Activated T-cell treated with anti-CD3 and anti-CD28 coated beads, Interleukin-2, amount 50 U/mL, for 72 hours (primary cell): ENCODE measurements around the gene NF1. TPM values are rescaled to one million over a fixed set of nuclear protein-coding genes. Genes with fewer than 3 reads are reported as not detected.

Experiments used
- ATAC-seq, 2 donors: fragments of 150-1000 bp; cut with Tn5 transposase; replicated peaks in 1 of 2; 2 replicates each; pipeline ENCODE4 v1.10.0; 2021; ENCODE audit warnings: moderate library complexity in 2 of 2, mild to moderate bottlenecking in 1 of 2
- DNase-seq, 2 donors: peaks; one replicate each; pipeline ENCODE4 v3.0.0; 2021 to 2022; ENCODE audit warnings: mixed read lengths in 1 of 2
- H3K27ac Mint-ChIP-seq: one replicate; pipeline ENCODE4 v1.8.0; 2022; ENCODE audit warnings: mild to moderate bottlenecking, moderate library complexity, mixed read lengths
- H3K27me3 Mint-ChIP-seq: one replicate; pipeline ENCODE4 v1.8.0; 2022; ENCODE audit warnings: low read depth, mixed read lengths
- H3K36me3 Mint-ChIP-seq, 2 donors: one replicate each; pipeline ENCODE4 v1.8.0; 2022; ENCODE audit warnings: mixed read lengths in 2 of 2, mild to moderate bottlenecking in 1 of 2; ENCODE audit not compliant: insufficient read depth in 2 of 2
- H3K4me1 Mint-ChIP-seq: one replicate; pipeline ENCODE4 v1.8.0; 2022; ENCODE audit warnings: low read depth, mixed read lengths
- H3K4me3 Mint-ChIP-seq, 2 donors: one replicate each; pipeline ENCODE4 v1.8.0; 2022; ENCODE audit warnings: mild to moderate bottlenecking in 2 of 2, mixed read lengths in 2 of 2, moderate library complexity in 2 of 2
- H3K9me3 Mint-ChIP-seq, 2 donors: one replicate each; pipeline ENCODE4 v1.8.0; 2022; ENCODE audit warnings: mixed read lengths in 2 of 2
- total RNA-seq, 2 donors: library from RNA; stranded (reverse); gene quantifications; one replicate each; pipeline ENCODE4 v1.2.3, GENCODE V29; 2022

NF1 gene
- total RNA-seq, 2 donors from 2014 or later, result 26.4 to 26.9 TPM

DNA sequence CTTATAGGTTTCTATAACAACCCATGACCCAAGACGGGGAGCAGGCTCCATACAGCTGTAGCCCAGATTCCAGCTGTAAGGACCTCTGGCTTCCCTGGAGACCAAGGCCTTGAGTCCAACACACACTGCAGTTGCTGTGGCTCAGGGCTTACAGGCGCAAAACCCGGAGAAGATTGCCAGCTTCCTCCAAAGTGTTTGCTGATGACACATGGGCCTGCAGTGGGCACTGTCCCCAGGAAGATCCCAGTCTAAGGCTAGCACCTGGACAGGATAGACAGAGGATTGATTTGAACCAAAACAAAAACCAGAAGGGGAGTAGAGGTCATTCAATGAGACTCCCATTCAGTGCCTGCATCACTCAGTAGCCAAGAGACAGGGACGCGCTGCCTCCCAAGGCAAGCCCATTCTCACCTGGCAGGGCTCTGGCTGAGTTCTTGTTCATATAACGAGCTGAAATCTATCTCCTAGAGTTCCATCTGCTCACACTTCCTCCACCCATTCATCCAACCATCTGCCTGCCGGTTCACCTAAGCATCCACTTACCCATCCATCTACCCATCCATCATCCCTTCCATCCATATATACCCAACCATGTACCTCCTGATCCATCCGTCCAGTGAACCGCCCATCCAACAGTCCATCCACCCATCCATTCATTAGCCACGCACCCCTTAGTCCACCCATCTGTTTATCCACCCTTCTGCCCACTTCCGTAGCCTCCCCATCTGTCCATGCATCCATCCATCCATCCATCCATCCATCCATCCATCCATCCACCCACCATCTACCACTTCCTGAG is 306.9 kb downstream of the NF1 start:
- DNase-seq, result no peak
- no peaks in the 10 kb centered on the region for H3K4me1 Mint-ChIP-seq
- no peak for ATAC-seq
- no peaks in the 10 kb centered on the region for H3K36me3 Mint-ChIP-seq
- H3K27me3 Mint-ChIP-seq, result no peaks in the 10 kb centered on the region
- H3K27ac Mint-ChIP-seq, result no peak overlapping the region
- no peak overlapping the region for H3K4me3 Mint-ChIP-seq
- H3K9me3 Mint-ChIP-seq, result no peaks in the 10 kb centered on the region

GRCh38 chr17:31404028-31404949 is 309.5 kb downstream of the NF1 start:
- Mint-ChIP-seq H3K4me1 (no peaks in the 10 kb centered on the region), H3K27me3 (no peaks in the 10 kb centered on the region), H3K9me3 (no peaks in the 10 kb centered on the region), H3K27ac (no peak overlapping the region), H3K4me3 (no peak overlapping the region), H3K36me3 (no peaks in the 10 kb centered on the region)
- DNase-seq (no peak), ATAC-seq (peak in 1 of 2 donors; percentile 32)

DNA sequence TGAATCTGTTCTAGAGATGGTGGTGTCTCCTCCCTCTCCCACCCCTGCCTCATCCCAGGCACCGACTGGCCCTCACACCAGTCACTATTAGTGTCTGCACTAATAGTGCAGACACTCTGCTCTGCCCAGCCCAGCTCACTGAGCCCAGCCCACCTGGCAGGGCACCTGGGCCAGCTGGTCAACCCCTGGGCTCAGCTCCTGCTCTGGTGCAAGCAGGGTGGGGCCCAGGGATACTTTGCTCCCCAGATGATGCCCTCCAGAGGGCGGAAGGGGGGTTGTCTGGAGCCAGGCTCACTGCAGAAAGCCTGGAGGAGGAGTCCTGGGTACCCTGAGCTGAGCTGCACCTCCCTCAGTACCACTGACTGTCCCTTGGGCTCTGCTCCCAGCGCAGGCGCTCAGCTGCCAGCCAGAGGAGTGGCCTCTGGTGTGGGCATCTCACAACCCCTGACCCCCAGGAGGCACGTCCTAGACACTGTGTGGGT is 311.2 kb downstream of the NF1 start:
- H3K9me3 Mint-ChIP-seq, result no peaks in the 10 kb centered on the region
- H3K27ac Mint-ChIP-seq, result no peak overlapping the region
- no peaks in the 10 kb centered on the region for H3K4me1 Mint-ChIP-seq
- DNase-seq (no peak), ATAC-seq (no peak)
- H3K4me3 Mint-ChIP-seq, result no peak overlapping the region
- H3K27me3 Mint-ChIP-seq, result no peaks in the 10 kb centered on the region
- no peaks in the 10 kb centered on the region for H3K36me3 Mint-ChIP-seq

GRCh38 chr17:31408586-31408985 is 313.8 kb downstream of the NF1 start:
- Mint-ChIP-seq H3K4me3 (no peak overlapping the region), H3K27me3 (no peaks in the 10 kb centered on the region)

GRCh38 chr17:31411707-31412285 is 317.0 kb downstream of the NF1 start:
- no peak overlapping the region for H3K27ac Mint-ChIP-seq
- H3K4me1 Mint-ChIP-seq, result no peaks in the 10 kb centered on the region
- H3K36me3 Mint-ChIP-seq, result no peaks in the 10 kb centered on the region
- ATAC-seq, result no peak
- no peaks in the 10 kb centered on the region for H3K9me3 Mint-ChIP-seq
- no peak overlapping the region for H3K4me3 Mint-ChIP-seq
- no peaks in the 10 kb centered on the region for H3K27me3 Mint-ChIP-seq
- DNase-seq, result no peak

More at GRCh38 chr17:31408586-31408985, 313.8 kb downstream of the NF1 start:
- ATAC-seq (no peak), DNase-seq (no peak)
- Mint-ChIP-seq H3K27ac (no peak overlapping the region), H3K9me3 (no peaks in the 10 kb centered on the region), H3K36me3 (no peaks in the 10 kb centered on the region), H3K4me1 (no peaks in the 10 kb centered on the region)

- no peak for ATAC-seq
- no peaks in the 10 kb centered on the region for H3K27me3 Mint-ChIP-seq
Observed at GRCh38 chr17:31412511-31412910, 317.7 kb downstream of the NF1 start.

GRCh38 chr17:31413081-31413799 is 318.5 kb downstream of the NF1 start:
- Mint-ChIP-seq H3K9me3 (no peaks in the 10 kb centered on the region), H3K27ac (no peak overlapping the region), H3K36me3 (no peaks in the 10 kb centered on the region), H3K27me3 (no peaks in the 10 kb centered on the region), H3K4me1 (no peaks in the 10 kb centered on the region), H3K4me3 (no peak overlapping the region)
- no peak for ATAC-seq
- DNase-seq, result no peak

More at GRCh38 chr17:31412511-31412910, 317.7 kb downstream of the NF1 start:
- Mint-ChIP-seq H3K4me3 (no peak overlapping the region), H3K9me3 (no peaks in the 10 kb centered on the region), H3K4me1 (no peaks in the 10 kb centered on the region), H3K36me3 (no peaks in the 10 kb centered on the region), H3K27ac (no peak overlapping the region)
- no peak for DNase-seq

GRCh38 chr17:31413874-31414549 is 319.2 kb downstream of the NF1 start:
- Mint-ChIP-seq H3K9me3 (no peaks in the 10 kb centered on the region), H3K4me3 (no peak overlapping the region), H3K4me1 (no peaks in the 10 kb centered on the region), H3K27me3 (no peaks in the 10 kb centered on the region), H3K36me3 (no peaks in the 10 kb centered on the region), H3K27ac (no peak overlapping the region)
- ATAC-seq (no peak), DNase-seq (no peak)

- H3K4me3 Mint-ChIP-seq, result no peak overlapping the region
- DNase-seq, result no peak
- H3K36me3 Mint-ChIP-seq, result no peaks in the 10 kb centered on the region
- no peak overlapping the region for H3K27ac Mint-ChIP-seq
- ATAC-seq, result no peak
- H3K4me1 Mint-ChIP-seq, result no peaks in the 10 kb centered on the region
- H3K9me3 Mint-ChIP-seq, result no peaks in the 10 kb centered on the region
- no peaks in the 10 kb centered on the region for H3K27me3 Mint-ChIP-seq
Observed at GRCh38 chr17:31414550-31414918, 319.8 kb downstream of the NF1 start.

DNA sequence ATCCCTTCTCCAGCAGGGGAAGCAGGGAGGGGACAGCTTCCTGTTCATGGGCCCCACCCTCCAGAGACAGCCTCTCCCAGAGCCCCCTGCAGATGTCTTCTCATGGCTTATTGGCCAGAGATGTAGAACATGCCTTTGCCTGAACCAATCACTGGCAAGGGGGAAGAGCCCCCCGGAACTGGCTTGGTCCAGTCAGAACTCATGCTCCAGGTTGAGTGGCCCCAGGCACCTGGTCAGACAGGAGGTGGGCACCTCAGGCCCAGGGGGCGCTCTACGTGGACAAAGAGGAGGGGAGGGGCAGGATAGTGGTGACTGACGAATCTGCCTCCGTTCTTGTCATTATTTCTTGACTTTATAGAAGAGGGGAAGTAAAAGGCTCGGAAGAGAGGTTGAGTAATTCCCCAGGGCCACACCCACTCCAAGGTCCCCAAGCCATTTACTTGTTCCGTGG is 320.3 kb downstream of the NF1 start:
- no peak for DNase-seq
- no peaks in the 10 kb centered on the region for H3K27me3 Mint-ChIP-seq
- ATAC-seq, result no peak
- H3K4me3 Mint-ChIP-seq, result no peak overlapping the region
- H3K27ac Mint-ChIP-seq, result no peak overlapping the region
- no peaks in the 10 kb centered on the region for H3K9me3 Mint-ChIP-seq
- H3K4me1 Mint-ChIP-seq, result no peaks in the 10 kb centered on the region
- H3K36me3 Mint-ChIP-seq, result no peaks in the 10 kb centered on the region

- Mint-ChIP-seq H3K27ac (no peak overlapping the region), H3K4me1 (no peaks in the 10 kb centered on the region), H3K4me3 (no peak overlapping the region), H3K36me3 (no peaks in the 10 kb centered on the region), H3K9me3 (no peaks in the 10 kb centered on the region), H3K27me3 (no peaks in the 10 kb centered on the region)
- ATAC-seq (no peak), DNase-seq (no peak)
Observed at GRCh38 chr17:31415640-31416502, 321.1 kb downstream of the NF1 start.
